ENCODE measurements around the gene MTFR2.

MTFR2 gene

GRCh38 chr6:136186363-136186762 lies 63.7 kb downstream of the MTFR2 start:
- DNase-seq (ENCODE audit: low read depth, low spot score): no peak

- no peak for DNase-seq (ENCODE audit: low read depth, low spot score)
Measured at GRCh38 chr6:136184738-136185137, 65.4 kb downstream of the MTFR2 start.

GRCh38 chr6:136181861-136182260 lies 68.2 kb downstream of the MTFR2 start:
- no peak for DNase-seq (ENCODE audit: low read depth, low spot score)

- no peak for DNase-seq (ENCODE audit: low read depth, low spot score)
Measured at GRCh38 chr6:136181512-136181833, 68.6 kb downstream of the MTFR2 start.
